ENCODE data around the gene NTM.
A peak's percentile ranks its signal among the peaks of the same experiment; 100 is the strongest.

The NTM gene

DNA sequence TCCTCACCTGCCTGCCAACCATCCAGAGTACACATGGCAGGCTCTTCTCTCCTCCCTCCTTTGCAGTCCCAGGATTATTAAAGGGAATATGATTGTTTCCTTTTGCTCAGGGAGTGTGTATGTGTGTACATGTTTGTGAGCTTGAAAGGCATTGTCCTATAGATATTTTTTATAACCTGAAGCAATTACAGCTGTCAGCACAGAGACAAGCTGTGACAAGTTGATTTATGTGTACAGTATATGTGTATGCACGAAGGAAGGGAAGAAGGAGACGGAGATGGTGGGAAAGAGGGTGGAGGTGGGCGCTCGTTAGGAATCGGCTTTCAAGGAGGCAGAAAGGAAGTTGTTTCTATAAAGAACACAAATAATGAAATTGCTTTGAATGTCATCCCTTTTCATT lies 537.0 kb downstream of the NTM start:
- H3K4me3 ChIP-seq (ENCODE audit: low read depth, low read length) = no peak overlapping the region
- TF ChIP-seq, protein P1, sequence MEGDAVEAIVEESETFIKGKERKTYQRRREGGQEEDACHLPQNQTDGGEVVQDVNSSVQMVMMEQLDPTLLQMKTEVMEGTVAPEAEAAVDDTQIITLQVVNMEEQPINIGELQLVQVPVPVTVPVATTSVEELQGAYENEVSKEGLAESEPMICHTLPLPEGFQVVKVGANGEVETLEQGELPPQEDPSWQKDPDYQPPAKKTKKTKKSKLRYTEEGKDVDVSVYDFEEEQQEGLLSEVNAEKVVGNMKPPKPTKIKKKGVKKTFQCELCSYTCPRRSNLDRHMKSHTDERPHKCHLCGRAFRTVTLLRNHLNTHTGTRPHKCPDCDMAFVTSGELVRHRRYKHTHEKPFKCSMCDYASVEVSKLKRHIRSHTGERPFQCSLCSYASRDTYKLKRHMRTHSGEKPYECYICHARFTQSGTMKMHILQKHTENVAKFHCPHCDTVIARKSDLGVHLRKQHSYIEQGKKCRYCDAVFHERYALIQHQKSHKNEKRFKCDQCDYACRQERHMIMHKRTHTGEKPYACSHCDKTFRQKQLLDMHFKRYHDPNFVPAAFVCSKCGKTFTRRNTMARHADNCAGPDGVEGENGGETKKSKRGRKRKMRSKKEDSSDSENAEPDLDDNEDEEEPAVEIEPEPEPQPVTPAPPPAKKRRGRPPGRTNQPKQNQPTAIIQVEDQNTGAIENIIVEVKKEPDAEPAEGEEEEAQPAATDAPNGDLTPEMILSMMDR (IDR thresholded peaks at IDR 0.05; ENCODE audit: low read depth, low read length) = no peak

DNA sequence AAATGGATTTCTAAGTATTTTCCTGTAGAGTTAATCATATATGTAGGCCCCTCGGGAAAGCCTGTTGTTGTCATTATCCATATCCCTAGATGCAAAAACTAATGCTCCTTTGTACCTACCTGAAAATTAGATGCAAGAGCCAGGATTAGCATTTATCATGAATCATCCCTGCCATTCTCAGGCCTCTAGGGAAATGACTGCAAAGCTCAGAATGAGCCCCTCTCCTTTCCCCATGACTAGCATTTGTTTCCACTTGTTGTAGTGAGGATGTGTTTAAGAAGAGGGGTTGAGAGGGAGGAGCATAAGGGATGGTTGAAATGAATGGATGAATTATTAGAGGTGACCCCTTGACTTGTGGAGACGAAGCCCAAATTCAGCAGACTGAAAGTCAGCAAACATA lies 537.9 kb downstream of the NTM start:
- no peak overlapping the region for H3K4me3 ChIP-seq (ENCODE audit: low read depth, low read length)
- TF ChIP-seq, protein P1 (IDR thresholded peaks at IDR 0.05; ENCODE audit: low read depth, low read length) = no peak

DNA sequence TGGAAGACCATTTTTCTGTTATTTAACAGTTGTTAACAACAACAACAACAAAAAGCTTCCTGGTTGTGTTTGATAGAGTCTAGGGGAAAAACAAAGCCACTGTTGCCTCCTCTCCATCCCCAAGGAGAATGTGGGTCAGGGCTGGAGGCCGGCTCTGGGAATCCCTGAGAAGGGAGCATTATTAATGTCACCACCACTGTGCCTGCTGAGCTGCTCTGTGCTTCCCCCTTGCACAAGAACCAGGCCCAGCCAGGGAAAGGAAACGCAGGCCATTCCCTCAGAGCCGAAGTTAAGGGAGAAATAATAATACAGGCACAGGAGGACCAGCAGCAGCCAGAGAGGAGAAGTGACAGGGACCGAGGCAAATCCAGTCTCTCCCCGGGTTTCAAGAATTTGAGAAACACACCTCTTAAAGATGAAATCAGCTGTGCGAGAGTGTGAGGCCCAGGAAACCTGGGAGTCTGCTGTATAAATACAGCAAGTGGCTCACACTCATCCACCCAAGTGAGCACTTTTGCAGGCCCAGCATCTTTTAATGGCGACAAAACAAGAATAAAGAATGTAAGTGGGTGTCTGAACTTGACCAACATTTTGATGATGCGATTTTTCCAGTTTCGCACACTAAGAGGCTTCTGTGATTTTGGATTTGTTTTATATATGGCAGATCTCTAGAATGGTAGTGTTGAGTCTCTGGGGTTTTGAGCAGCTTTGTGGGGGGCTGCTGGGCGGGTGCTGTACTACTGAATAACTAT lies 539.2 kb downstream of the NTM start:
- peak overlapping the region; percentile 93 for H3K4me3 ChIP-seq (ENCODE audit: low read depth, low read length)
- TF ChIP-seq, protein P1 (IDR thresholded peaks at IDR 0.05; ENCODE audit: low read depth, low read length) = no peak

DNA sequence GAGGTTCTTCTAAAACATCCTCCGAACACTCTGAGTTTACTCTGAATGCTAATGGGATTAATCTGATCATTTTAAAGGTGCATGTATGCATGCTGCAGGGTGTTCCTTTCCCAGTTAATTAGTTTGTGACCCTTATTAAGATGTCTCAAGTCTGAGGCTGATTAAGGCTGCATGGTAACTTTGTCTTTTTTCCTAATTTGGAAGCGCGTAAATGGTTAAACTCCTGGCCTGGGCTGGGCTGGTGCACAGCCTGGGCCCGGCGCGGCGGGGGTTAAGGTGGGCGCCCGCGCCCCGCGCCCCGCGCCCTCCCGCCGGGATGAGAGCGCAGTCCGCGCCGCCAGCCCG lies 539.7 kb downstream of the NTM start:
- H3K4me3 ChIP-seq (ENCODE audit: low read depth, low read length) = peak overlapping the region; percentile 93
- TF ChIP-seq, protein P1 (IDR thresholded peaks at IDR 0.05; ENCODE audit: low read depth, low read length) = no peak

DNA sequence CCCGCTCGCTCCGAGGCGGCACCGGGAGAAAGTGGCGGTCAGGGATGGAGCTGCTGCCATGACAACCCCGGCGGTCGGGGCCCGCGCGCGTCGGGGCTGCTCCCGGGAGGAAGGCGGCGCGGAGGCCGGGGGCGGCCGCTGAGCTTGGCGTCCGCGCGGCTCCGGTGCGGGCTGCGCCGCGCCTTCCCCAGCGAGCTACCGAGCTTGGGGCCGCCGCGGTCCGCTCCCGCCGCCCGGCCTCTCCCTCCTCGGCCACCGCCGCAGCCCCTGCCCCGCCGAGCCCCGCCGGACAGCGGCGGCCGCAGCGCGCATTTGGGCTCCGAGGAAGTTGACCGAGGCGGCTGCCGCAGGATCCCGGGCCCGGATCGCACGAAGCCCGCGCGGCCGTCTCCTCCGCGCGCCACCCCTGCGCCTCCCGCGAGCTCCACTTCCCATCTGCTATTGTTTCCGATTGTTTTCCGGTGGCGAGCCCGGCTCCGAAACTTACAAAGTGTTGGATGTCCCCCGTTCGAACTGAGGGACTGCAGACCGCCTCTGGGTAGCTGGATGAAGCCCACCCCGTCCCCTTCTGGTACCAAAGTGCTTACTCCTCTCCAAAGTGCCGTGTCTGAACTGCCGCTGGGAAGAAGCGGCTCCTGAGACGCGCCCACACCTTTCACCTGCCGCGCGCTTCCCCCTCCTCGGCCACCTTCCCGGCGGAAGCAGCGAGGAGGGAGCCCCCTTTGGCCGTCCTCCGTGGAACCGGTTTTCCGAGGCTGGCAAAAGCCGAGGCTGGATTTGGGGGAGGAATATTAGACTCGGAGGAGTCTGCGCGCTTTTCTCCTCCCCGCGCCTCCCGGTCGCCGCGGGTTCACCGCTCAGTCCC lies 540.3 kb downstream of the NTM start:
- peak overlapping the region; percentile 93 for H3K4me3 ChIP-seq (ENCODE audit: low read depth, low read length)
- TF ChIP-seq, protein P1 (IDR thresholded peaks at IDR 0.05; ENCODE audit: low read depth, low read length) = no peak

DNA sequence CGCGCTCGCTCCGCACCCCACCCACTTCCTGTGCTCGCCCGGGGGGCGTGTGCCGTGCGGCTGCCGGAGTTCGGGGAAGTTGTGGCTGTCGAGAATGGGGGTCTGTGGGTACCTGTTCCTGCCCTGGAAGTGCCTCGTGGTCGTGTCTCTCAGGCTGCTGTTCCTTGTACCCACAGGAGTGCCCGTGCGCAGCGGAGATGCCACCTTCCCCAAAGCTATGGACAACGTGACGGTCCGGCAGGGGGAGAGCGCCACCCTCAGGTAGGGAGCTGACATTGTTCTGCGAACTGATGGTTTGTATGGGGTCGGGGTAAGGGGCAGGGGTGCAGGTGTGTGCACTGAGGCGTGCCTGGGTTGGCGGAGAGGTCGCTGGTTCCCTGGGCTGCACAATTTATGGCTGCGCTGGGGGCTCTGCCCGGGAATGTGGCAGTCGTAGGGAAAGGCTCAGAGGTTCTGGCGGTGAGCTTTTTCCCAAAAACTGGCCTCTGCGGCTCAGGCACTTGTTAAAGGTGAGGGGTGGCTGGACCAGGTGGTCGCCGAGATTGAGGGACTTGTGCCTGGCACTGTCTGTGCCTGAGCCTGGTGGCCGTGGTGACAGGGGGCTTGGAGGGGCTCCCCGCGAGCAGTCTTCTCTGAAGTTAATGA lies 541.1 kb downstream of the NTM start:
- H3K4me3 ChIP-seq (ENCODE audit: low read depth, low read length) = peak overlapping the region; percentile 93

More for the DNA sequence above, 541.1 kb downstream of the NTM start:
- TF ChIP-seq, protein P1 (IDR thresholded peaks at IDR 0.05; ENCODE audit: low read depth, low read length) = 0 out of 2 replicates have a peak, but pooled peaks have one; percentile 36
